ENCODE results near the gene MTHFD1L.
A peak's percentile ranks its signal among the peaks of the same experiment; 100 is the strongest.
"Not testable (repeated sequence)": the region's sequence is repeated elsewhere in the genome, so short reads cannot be mapped to it uniquely, and the experiment has no call there.

MTHFD1L gene

GRCh38 chr6:151067684-151068596 lies 202.4 kb downstream of the MTHFD1L start:
- peak; percentile 97 for DNase-seq (ENCODE audit: low read depth)

- DNase-seq (ENCODE audit: low read depth): peak; percentile 73
Measured at GRCh38 chr6:151068761-151069312, 203.3 kb downstream of the MTHFD1L start.

DNA sequence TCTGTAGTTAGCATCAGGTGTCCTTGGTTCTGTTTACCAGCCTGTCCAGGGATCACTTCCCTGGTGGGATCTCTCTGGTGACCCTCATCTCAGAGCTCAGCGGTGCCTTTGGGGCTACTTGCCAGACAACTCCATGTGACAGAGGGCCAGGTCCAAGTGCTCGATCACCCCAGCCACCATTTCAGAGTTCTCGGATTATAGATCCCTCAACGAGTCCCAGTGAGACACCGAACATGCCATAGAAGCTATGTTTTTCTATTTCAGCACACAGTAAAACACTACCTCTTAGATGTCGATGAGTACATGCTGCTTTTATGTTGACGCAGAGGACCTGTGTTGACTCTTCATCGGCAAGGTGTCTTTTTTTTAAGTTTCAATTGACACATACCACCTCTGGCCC lies 204.1 kb downstream of the MTHFD1L start:
- no peak for DNase-seq (ENCODE audit: low read depth)

- peak; percentile 26 for DNase-seq (ENCODE audit: low read depth)
Measured at GRCh38 chr6:151070631-151071051, 205.1 kb downstream of the MTHFD1L start.

- peak; percentile 64 for DNase-seq (ENCODE audit: low read depth)
Measured at GRCh38 chr6:151071295-151071694, 205.8 kb downstream of the MTHFD1L start.

DNA sequence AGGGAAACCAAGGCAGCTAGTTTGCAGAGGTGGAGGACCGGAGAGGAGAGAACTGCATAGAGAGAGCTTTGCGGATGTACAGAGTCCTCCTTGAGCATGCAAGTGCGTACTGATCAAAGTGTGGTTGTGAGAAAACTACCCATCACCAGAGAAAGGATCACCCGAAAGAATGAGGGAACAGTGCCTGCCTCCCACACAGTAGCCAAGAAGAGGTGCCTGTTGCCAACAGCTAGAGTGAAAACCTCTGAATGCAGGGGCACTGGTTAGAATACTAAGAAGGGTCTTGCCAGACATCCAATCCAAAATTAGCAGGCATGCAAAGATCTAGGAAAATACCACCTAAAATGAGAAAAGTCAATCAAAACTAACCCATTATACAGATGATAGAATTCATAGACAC lies 207.6 kb downstream of the MTHFD1L start:
- DNase-seq (ENCODE audit: low read depth): no peak

DNA sequence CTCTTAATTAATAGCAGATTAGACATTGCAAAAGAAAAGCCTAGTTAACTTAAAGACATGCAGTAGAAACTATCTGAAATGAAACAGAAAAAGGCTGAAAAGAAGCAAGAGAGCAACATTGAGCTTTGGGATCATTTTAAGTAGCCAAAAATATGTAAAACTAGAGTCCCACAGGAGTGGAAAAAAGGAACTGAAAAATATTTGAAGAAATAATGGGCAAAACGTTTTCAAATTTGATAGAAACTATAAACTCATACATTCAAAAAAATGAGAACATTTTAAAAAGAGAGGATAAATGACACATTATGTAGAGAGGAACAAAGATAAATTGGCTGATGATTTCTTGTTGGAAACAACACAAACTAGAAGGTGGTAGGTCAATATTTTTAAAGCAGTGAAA lies 208.2 kb downstream of the MTHFD1L start:
- DNase-seq (ENCODE audit: low read depth): no peak

GRCh38 chr6:151075005-151075404 lies 209.5 kb downstream of the MTHFD1L start:
- no peak for DNase-seq (ENCODE audit: low read depth)

DNA sequence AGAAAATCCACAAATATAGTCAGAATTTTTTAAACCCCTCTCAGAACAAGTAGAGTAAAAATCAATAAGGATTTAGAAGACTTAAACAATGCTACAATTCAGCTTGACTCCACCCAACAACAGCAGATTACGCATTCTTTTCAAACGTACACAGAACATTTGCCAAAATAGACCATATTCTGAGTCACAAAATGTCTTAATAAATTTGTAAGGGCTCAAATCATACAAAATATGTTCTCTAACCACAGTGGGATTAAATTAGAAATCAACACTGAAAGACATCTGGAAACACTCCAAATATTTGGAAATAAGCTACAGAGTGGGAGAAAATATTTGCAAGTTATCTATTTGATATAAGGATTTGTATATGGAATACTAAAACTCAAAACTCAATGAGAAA lies 210.0 kb downstream of the MTHFD1L start:
- no peak for DNase-seq (ENCODE audit: low read depth)

DNA sequence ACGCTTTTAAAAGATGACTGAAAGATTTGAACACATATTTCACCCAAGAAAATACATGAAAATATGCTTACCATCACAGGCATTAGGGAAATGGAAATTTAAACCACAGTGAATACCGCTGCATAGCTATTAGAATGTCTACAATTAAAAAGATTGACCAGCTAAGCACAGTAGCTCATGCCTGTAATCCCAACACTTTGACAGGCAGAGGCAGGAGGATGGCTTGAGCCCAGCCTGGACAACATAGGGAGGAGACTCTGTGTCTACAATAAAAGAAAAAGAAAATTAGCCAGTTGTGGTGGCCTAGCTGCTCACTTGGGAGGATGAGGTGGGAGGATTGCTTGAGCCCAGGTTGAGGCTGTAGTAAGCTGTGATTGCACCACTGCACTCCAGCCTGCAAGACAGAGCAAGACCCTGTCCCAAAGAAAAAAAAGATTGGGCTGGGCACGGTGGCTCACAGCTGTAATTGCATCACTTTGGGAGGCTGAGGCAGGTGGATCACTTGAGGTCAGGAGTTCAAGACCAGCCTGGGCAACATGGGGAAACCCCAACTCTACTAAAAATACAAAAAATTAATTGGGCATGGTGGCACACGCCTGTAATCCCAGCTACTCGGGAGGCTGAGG lies 210.5 kb downstream of the MTHFD1L start:
- DNase-seq (ENCODE audit: low read depth): no peak

DNA sequence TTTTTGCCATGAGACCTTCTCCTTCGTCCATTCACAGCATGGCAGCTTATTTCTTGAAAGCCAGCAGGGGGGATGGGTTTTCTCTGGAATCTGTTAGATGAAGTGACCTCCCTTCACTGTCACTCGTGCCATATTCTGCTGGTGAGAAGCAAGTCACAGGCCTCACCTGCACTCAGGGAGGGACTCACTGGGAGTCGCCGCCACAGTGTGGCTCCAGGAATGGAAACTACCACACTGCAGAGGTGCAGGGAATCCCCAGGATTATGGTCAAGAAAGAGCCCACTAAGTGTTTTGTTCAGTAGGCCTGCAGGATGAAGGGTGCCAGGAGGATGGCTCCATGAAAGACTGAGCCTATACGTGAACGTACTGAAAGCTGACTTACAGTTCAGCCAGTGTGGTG lies 213.2 kb downstream of the MTHFD1L start:
- no peak for DNase-seq (ENCODE audit: low read depth)

DNA sequence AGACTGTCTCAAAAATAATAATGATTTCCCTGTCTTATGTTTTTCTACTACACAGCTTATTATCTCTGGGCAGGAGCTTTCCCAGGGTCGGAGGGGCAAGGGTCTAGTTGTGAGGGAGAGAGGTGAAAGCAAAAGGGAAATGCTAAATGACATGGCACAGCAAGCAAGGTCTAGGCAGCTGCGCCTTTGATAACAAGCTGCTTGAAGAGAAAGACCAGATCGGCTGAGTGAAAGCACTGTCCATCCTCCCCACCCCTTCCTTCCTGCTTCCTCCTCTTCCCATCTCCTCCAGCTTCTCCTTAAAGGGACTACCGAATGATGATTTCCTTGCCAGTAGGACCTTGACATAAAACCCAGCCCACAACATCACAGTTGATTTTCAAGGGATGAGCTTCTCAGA lies 216.2 kb downstream of the MTHFD1L start:
- no peak for DNase-seq (ENCODE audit: low read depth)

DNA sequence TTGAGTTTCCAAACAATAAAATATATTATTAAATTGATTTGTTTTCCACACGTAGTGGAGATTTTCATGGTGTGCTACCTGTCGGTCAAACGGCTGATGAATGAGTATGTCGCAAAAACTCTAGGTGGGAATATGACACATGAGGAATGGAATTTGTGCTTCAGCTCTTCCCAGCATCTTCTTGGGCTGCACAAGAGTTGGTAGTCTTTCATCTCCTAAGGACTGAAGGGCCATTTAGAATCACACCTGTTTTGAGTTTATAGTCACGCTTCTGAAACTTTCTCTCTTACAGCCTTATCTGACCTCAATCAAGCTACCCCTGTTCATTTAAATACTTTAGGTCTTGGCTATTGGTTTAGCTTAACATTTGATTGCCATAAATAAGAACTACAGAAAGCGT lies 216.6 kb downstream of the MTHFD1L start:
- no peak for DNase-seq (ENCODE audit: low read depth)

DNA sequence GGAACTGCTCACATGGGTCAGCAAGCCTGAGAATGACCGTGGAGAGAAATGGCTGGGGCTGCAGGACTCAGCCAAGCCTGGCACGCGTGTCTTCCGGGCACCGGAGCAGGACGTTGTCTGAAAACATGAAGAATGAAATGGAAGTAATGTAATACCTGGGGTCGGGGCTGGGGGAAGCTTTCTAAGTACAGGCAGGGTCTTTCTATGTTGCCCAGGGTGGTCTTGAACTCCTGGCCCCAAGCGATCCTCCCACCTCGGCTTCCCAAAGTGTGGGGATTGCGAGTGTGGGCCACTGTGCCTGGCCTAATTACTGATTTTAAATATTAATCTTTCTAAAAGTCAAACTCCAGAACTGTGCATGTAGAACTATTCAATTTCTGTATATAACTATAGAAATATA lies 218.8 kb downstream of the MTHFD1L start:
- DNase-seq (ENCODE audit: low read depth): no peak

DNA sequence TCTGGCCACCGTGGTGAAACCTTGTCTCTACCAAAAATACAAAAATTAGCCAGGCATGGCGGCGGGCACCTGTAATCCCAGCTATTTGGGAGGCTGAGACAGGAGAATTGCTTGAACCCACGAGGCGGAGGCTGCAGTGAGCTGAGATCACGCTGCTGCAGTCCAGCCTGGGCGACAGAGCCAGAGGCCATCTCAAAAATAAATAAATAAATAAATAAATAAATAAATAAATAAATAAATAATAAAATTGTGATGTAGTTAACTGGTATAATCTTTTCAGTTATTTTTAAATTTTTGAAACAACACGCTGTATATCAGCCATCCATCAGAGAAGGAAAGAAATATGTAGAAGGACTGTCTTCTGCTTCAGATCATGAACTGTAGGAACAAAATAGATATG lies 221.6 kb downstream of the MTHFD1L start:
- not testable (repeated sequence) for DNase-seq (ENCODE audit: low read depth)

DNA sequence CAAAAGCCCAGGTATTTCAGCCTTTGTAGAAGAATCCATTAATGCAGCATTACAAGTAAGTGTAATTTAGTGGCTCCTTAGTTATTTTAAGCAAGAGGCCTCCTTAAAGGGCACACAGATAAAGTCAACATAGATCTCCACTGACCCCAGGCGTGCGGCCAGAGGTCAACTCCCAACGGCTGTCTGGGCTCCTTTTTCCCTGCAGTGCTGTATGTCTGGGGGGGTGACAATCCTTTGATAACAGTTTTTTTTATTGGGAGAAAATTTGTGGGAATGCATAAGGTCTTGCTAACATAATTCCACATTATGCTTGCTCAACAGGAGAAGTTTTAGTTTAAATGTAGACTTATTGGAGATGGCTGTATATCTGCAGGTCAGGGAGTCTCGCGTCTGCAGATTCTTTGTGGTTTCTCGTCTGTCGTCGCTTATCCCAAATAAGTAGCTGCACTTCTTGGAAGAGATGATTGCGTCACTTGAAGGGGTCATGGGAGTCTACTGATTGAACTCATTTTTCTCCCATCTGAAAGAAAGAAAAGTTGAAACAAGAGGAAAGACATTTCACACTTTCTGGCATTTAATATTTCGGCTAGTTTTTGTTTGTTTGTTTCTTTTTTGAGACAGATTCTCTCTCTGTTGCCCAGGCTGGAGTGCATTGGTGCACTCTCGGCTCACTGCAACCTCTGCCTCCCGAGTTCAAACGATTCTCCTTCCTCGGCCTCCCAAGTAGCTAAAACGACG lies 222.5 kb downstream of the MTHFD1L start:
- DNase-seq (ENCODE audit: low read depth): peak; percentile 49

GRCh38 chr6:151088599-151088935 lies 223.1 kb downstream of the MTHFD1L start:
- no peak for DNase-seq (ENCODE audit: low read depth)

DNA sequence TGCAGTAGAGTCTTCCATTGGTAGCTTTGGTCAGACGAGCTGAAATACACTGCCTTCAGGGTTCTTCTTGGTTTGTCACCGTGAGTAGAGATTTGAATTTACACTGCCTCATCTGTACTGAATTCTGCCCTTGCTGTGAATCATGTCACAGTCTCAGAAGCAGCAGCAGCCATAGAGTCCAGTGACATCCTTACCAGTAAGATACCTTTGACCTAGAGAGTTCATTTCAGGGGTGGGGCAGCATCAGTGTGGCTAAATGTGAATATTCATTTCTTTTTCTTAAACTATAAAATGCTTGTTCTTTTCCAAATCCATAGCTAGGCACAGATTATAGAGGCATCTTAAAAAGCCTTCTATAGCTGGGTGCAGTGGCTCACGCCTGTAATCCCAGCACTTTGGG lies 223.5 kb downstream of the MTHFD1L start:
- no peak for DNase-seq (ENCODE audit: low read depth)

GRCh38 chr6:151089978-151090377 lies 224.5 kb downstream of the MTHFD1L start:
- DNase-seq (ENCODE audit: low read depth): no peak

DNA sequence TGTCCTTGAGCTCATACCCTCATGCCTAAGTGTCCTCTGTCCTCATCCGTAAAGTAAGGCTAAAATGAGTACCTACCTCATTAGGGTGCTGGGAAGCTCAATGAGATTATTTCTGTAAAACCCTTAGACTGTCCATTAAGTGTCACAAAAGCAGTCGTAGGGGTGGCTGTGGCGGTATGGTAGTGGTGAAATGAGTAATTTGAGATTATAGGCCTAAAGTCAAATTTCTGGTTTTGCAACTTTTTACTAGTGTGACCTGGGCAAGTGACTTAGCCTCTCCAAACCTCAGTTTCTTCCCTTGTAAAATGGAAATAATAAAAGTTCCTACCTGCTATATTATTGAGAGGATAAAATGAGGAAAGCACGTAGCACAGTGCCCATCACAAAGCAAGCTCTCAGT lies 226.1 kb downstream of the MTHFD1L start:
- DNase-seq (ENCODE audit: low read depth): no peak

- no peak for DNase-seq (ENCODE audit: low read depth)
Measured at GRCh38 chr6:151092591-151092990, 227.1 kb downstream of the MTHFD1L start.

DNA sequence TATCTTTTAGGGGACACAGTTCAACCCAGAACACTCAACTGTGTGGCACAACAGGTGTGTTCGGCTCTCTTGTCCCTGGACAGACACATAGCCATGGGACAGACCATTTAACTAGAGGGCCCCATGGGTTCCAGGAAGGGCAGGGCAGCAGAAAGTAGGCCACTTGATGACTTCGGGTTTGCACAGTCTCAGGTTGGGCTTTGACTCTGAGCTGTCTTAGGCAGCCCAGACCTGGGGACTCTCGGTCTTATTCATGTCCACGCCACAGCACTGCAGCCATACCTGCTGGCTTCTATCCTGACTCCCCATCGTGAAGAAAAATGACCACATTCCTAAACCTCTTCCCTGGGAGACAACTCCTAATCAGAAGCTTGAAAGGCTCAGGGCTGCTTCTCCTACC lies 228.2 kb downstream of the MTHFD1L start:
- no peak for DNase-seq (ENCODE audit: low read depth)

Measured in GM04503 (cell line).